GM10847 (cell line): ENCODE data around the gene ABCA13.

Experiments
- POLR2A ChIP-seq: IDR thresholded peaks from 2 replicates; pipeline ENCODE4 v1.6.1; 2011; ENCODE audit not compliant: insufficient read length; ENCODE audit errors: extremely low read depth

ABCA13 gene

GRCh38 chr7:48207155-48207675 is 36.0 kb downstream of the ABCA13 start:
- TF ChIP-seq POLR2A: no peak

- TF ChIP-seq POLR2A: no peak
Measured at GRCh38 chr7:48209004-48209600, 37.8 kb downstream of the ABCA13 start.

GRCh38 chr7:48213226-48213625 is 42.0 kb downstream of the ABCA13 start:
- TF ChIP-seq POLR2A: no peak

GRCh38 chr7:48217266-48217665 is 46.0 kb downstream of the ABCA13 start:
- TF ChIP-seq POLR2A: no peak

- no peak for TF ChIP-seq POLR2A
Measured at GRCh38 chr7:48217753-48218152, 46.5 kb downstream of the ABCA13 start.

- TF ChIP-seq POLR2A: no peak
Measured at GRCh38 chr7:48224042-48224441, 52.8 kb downstream of the ABCA13 start.

GRCh38 chr7:48225101-48225500 is 53.8 kb downstream of the ABCA13 start:
- TF ChIP-seq POLR2A: no peak

- TF ChIP-seq POLR2A: no peak
Measured at GRCh38 chr7:48237354-48237753, 66.1 kb downstream of the ABCA13 start.

- TF ChIP-seq POLR2A: no peak
Measured at GRCh38 chr7:48242846-48243245, 71.6 kb downstream of the ABCA13 start.

- no peak for TF ChIP-seq POLR2A
Measured at GRCh38 chr7:48244864-48245271, 73.6 kb downstream of the ABCA13 start.

GRCh38 chr7:48245751-48246472 is 74.7 kb downstream of the ABCA13 start:
- no peak for TF ChIP-seq POLR2A

GRCh38 chr7:48249166-48249565 is 77.9 kb downstream of the ABCA13 start:
- TF ChIP-seq POLR2A: no peak

GRCh38 chr7:48250441-48250951 is 79.2 kb downstream of the ABCA13 start:
- no peak for TF ChIP-seq POLR2A

- TF ChIP-seq POLR2A: no peak
Measured at GRCh38 chr7:48251766-48252165, 80.5 kb downstream of the ABCA13 start.

- TF ChIP-seq POLR2A: no peak
Measured at GRCh38 chr7:48252995-48253394, 81.7 kb downstream of the ABCA13 start.

GRCh38 chr7:48255046-48255445 is 83.8 kb downstream of the ABCA13 start:
- no peak for TF ChIP-seq POLR2A
